CD1c-positive myeloid dendritic cell (primary cell): ENCODE data around the gene MUC20.
"Not testable (repeated sequence)": the region's sequence is repeated elsewhere in the genome, so short reads cannot be mapped to it uniquely, and the experiment has no call there.

Source experiments
- DNase-seq: peaks from one replicate; pipeline ENCODE4 v3.0.0-alpha.2; 2016; ENCODE audit errors: extremely low spot score

MUC20 gene

GRCh38 chr3:195770841-195771645 lies 50.3 kb downstream of the MUC20 start:
- DNase-seq, result not testable (repeated sequence)

GRCh38 chr3:195771646-195772300 lies 51.0 kb downstream of the MUC20 start:
- DNase-seq, result no peak

- DNase-seq, result no peak
Observed at GRCh38 chr3:195773956-195774537, 53.3 kb downstream of the MUC20 start.

GRCh38 chr3:195774917-195775316 lies 54.1 kb downstream of the MUC20 start:
- peak; percentile 51 for DNase-seq

GRCh38 chr3:195777975-195778374 lies 57.2 kb downstream of the MUC20 start:
- no peak for DNase-seq

GRCh38 chr3:195781236-195781635 lies 60.5 kb downstream of the MUC20 start:
- DNase-seq, result not testable (repeated sequence)
